GM21423 (cell line): ENCODE data around the gene NT5DC1.
"Not testable (repeated sequence)": the region's sequence is repeated elsewhere in the genome, so short reads cannot be mapped to it uniquely, and the experiment has no call there.

Experiments
- ATAC-seq: cut with Tn5 transposase; IDR thresholded peaks from one replicate; pipeline ENCODE4 v1.9.1; 2021; ENCODE audit warnings: mild to moderate bottlenecking, moderate library complexity; ENCODE audit not compliant: unreplicated experiment

The NT5DC1 gene

GRCh38 chr6:116088946-116089345 is 11.7 kb upstream of the NT5DC1 start:
- no peak for ATAC-seq

DNA sequence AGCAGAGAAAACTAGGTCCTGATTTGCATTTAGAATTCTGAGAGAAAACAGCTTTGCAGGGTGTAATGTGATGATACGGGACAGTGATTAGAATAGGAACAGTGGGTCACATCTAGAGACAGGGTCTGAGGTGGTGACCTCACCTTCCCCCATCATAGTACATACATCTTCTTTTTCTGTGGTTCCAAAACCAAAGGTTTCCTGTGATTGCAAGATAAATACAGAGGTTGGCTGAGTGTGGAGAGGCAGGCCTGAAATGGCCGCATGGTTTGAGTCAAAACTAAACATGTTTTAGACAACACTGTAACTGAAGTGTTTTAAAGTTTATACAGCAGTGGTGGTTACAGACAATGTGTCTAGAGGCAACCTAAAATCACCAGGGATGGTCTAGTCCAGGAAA is 10.4 kb upstream of the NT5DC1 start:
- peak; percentile 68 for ATAC-seq

- no peak for ATAC-seq
Measured at GRCh38 chr6:116094041-116094440, 6.6 kb upstream of the NT5DC1 start.

DNA sequence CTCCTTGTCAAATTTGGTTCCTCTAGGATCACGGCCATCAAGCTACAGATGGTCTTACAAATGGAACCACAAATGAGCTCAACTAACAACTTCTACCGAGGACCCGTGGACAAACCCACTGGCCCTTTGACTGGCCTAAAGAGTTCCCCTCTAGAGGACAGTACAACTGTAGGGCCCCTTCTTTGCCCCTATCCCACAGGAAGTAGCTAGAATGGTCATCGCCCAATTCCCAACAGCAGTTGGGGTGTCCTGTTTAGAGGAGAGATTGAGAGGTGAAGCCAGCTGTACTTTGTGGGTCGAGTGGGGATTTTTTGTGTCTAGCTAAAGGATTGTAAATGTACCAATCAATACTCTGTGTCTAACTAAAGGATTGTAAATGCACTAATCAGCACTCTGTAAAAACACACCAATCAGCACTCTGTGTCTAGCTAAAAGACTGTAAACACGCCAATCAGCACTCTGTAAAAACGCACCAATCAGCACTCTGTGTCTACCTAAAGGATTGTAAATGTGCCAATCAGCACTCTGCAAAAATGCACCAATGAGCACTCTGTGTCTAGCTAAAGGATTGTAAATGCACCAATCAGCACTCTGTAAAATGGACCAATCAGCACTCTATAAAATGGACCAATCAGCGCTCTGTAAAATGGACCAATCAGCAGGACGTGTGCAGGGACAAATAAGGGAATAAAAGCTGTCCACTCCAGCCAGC is 4.4 kb upstream of the NT5DC1 start:
- ATAC-seq, result not testable (repeated sequence)

DNA sequence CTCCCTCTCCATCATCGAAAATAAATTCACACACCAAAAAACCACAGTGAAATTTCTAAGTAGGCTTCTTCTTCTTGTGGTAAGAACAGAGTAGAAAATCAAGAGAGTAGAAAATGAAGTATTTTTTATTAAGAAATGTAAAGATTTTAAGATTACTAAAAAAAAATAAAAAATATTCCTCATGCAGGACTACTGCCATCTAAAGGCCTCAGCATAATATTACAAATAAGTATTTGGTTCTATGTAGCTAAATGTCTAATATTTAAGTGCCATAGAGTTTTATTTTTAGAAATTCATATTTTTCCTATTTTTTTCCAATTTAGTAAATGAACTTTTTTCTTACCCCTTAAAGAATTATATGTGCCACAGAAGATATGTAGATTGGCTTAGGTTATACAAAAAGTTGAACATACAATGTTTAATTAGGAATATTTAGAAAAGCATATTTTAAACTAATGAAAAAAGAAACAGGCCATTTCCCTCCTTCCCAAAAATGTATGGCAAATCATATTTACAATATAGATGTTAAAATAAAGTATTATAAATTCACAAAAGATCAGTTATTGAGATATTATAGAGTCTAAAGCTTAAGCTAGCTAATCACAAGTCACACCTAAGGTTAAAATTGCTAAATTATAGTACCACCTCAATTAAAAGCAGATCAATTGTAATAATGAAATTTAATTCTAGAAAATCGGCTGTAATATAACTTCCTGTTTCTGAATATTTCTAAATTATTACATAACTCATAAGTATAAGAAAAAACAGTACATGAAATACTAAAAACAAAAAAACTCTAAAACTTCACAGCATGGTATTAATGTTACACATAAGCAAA is 3.5 kb upstream of the NT5DC1 start:
- no peak for ATAC-seq

DNA sequence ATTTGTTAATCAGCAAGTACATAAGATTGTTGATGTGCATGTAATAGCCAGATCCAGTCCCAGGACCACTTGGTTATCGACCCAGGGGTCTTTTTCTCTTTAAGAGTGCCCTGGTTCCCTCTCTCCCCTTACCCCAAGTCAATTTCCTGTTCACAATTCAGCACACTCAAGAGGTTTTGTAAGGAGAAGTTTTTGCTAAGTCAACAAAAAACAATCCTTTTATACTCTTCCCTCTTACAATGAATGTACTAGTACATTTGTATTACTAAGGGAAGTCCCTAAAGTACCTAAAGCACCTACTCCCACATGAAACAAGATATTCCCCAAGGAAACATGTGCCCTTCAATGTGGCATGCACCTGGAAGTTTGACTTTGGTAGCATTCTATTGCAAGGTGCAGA is 1.6 kb upstream of the NT5DC1 start:
- ATAC-seq, result no peak

DNA sequence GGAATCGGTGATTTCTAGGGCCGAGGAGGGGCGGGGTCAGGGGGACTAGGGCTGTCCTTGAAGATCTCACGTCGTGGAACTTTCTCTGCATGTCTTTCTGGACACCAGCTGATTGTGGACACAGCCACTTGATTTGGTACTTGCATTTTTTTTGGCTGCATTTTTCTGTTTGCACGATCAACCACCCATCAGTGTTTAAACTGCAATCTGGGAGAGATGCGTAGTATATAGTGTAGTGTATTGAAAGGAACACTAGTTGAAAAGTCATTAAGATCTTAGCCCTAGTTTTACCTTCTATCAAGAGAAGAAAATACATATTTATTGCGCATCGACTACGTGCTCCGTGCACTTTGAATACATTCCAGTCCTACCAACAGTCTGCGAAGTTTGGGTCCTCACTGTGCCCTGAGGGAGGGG is 657 bp downstream of the NT5DC1 start:
- ATAC-seq, result no peak

GRCh38 chr6:116101790-116102189 is 1.1 kb downstream of the NT5DC1 start:
- ATAC-seq, result no peak

DNA sequence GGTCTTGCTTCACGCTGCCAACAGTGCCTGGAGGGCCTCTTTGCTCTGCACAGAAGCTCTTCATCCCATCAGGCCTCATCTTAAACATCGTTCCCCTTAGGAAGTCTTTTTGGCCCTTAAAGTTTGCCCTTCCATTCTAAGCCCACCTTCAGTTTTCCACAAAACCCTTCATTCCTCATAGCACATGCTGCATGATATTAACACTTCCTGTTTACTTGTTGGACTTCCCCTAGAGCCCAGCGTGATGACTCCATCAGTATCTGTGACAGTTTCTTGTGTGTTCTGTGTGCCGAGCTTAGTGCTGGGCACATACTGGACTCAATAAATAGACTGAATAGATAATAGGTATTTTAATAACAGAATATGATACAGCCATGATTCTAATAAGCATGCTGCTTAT is 2.2 kb downstream of the NT5DC1 start:
- no peak for ATAC-seq

GRCh38 chr6:116104636-116105035 is 4.0 kb downstream of the NT5DC1 start:
- no peak for ATAC-seq

DNA sequence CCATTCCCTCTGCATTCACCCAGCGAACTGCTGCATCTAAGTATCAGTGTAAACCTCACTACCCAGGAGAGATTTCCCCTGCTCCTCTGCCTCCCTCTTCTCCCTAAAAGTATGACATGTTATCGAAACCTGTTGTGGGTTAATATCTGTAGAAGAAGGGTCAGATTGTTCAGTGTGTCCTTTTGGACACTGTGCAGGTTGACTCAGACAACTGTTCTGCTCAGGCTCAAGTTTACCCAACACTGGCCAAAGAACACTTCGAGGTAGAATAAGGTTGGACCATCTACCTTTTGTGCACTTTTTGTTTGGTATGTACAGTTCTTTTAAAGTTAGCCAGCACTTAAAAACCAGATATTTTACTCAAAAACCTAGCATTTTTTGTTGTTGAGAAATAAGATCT is 4.6 kb downstream of the NT5DC1 start:
- ATAC-seq, result no peak

DNA sequence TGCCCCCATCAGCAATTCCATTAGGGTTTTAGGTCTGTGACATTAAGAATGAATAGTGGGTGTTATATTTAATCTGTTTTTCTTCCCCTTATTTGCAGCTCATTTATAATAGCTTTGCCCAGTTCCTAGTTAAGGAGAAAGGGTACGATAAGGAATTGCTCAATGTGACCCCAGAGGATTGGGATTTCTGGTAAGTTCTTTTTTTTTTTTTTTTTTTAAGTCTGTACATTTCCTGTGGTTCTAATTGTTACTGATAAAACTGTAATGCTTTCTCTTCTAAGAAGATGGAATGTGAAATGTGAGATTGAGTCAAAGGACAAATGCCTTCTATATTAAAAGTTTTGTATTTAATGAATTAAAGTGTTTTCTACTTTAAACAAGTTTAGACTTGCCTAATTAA is 5.5 kb downstream of the NT5DC1 start:
- no peak for ATAC-seq

- no peak for ATAC-seq
Measured at GRCh38 chr6:116108836-116109235, 8.2 kb downstream of the NT5DC1 start.

DNA sequence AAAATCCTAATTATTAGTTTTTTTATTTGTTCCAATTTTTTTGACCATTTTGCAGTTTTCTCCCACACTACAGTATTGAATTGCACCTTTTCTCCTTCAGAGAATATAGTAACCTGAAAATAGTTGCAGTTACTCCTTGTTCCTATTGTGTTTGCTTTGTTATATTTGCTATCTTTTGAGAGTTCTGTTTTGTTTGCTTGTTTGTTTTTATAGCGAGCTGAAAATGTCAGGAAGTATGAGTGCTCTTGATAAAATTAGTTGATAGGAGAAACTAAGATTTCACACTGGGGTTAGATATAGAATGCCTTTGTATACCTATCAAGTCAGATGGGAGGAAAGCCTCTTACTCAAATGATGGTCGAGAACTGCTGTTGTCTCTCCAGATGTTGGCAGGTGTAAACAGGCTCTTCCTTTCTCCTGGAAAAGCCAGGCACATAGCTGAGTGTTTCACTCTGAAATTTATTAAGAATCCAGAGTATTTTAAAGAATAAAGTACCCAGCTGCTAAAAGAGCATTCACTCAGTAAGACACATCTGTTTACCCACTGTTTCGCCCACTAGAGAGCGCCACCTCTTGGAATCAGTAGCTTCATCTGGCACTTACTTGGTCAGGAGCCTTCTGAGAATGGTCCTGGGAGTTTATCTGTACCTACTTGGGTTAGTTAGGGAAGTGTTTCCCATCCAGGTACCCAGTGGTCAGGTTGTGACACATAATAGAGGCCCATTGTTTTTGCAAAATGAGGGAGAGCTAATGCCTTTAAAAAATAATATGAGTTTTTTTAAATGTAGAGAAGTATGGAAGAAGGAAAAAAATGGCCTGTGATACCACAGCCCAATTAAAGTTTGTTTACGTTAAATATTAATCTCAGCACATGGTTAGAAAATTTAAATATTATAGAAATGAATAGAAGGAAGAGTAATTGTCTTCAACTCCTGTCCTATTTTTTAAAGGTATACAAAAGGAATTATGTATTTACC is 11.2 kb downstream of the NT5DC1 start:
- peak; percentile 76 for ATAC-seq

DNA sequence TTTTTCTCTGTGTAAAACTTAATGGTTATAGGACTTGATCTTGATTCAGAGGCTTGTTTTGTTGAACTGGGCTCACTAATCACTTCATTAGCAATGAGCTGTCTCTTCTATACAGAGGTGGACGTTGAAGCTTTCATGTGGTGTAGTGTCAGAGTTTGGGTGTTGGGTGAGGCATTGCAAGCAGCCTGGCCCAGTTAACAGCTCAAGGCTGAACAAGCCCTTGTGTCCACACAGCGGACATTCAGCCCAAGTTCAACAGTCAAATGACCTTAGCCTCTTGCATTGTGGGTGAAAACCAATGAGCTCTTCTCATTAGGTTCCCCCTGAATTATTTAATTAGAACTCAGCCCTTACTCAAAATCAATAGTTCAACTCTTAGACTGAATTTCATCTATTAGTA is 12.7 kb downstream of the NT5DC1 start:
- ATAC-seq, result no peak

DNA sequence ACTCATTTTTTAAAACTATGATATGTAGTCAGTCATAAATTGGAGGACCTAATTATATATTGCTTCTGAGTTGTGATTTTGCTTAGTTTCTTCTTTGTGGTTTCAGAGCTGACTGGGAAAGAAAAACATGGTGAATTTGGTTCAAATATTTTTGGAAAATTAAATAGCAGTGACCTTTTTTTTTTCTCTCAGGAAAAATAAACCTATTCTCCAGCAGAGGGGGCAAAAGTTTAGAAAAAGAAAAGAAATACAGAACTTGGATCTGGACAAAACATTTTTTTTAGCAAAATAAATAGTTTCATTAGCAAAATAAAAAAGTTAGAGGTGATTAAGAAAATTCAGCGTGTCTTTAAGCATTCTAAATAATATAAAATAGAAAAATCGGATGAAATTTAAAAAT is 15.1 kb downstream of the NT5DC1 start:
- ATAC-seq, result no peak

DNA sequence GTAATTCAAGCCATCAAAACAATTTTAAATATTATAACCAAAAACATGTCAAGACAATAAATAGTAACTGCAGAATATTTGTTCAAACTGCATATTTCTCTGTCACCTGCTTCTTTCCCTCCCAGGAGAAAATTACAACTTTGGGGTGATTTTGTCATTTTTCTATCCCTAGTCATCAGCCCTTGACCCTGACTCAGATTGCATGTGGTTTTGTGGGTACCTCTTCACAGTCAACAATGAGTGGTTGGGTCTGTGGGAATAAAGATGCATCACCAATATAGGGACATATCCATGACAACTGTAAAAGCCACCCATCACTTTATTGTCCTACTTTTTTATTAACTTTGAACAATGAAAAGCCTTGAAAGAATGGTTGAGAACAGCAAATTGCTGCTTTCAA is 18.0 kb downstream of the NT5DC1 start:
- no peak for ATAC-seq

GRCh38 chr6:116120430-116120829 is 19.8 kb downstream of the NT5DC1 start:
- no peak for ATAC-seq

GRCh38 chr6:116126032-116126431 is 25.4 kb downstream of the NT5DC1 start, which contains the start of gene COL10A1:
TSS of gene COL10A1 (minus strand) at chr6:116126132. CDS start at chr6:116125492, 640 bp downstream.
- no peak for ATAC-seq

DNA sequence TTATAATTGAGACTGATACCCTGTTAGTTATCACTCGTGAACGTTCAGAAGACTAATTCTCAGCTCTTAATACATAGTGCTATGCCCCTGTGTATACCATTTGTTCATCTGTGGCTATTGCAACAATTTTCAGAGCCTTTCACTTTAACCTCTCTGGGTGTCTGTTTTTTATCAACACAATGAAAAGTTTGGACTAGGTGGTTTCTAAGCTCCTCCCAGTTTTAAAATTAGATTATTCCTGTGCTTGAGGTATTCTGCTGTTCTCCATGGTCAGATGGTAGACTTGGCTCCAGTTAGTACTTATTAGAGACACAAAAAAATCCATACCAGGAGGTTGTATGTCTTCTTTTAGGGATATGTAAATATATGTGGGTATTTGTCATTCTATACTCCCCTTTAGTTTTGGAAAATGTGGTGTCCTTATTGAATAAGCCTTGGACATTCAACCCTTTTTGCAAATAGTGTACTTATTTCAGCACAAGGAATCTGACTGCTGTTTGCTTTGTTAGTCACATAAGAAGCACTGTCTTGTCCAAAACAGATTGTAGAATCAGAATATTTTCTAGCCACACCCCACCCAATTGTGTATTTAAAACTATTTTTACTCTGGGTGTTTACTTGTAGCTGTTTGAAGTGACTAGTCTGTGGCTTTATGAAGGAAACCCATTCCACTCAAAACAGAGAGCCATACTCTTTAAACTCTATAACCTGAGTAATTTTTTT is 27.3 kb downstream of the NT5DC1 start:
- ATAC-seq, result no peak
